Measurements from ENCODE around the gene C1orf146. TPM values are rescaled to one million over a fixed set of nuclear protein-coding genes. Genes with fewer than 3 reads are reported as not detected.
A peak's percentile ranks its signal among the peaks of the same experiment; 100 is the strongest.

C1orf146 gene
- total RNA-seq, 1 donor from 2014 or later, result not detected

GRCh38 chr1:92203105-92203504 lies 14.6 kb upstream of the C1orf146 start:
- no peak for DNase-seq (ENCODE audit: low read depth)
- TF ChIP-seq CTCF (IDR thresholded peaks at IDR 0.05; ENCODE audit: insufficient read depth, low read length, poor library complexity, severe bottlenecking), result no peak
- Histone ChIP-seq H3K4me3 (ENCODE audit: low read depth, low read length) (no peak overlapping the region), H3K27me3 (ENCODE audit: control insufficient read depth, insufficient read depth, low read length) (no peaks in the 10 kb centered on the region), H3K36me3 (ENCODE audit: control insufficient read depth, insufficient read depth, low read length) (no peaks in the 10 kb centered on the region)

GRCh38 chr1:92210701-92211100 lies 7.0 kb upstream of the C1orf146 start:
- Histone ChIP-seq H3K27me3 (ENCODE audit: control insufficient read depth, insufficient read depth, low read length) (no peaks in the 10 kb centered on the region), H3K36me3 (ENCODE audit: control insufficient read depth, insufficient read depth, low read length) (no peaks in the 10 kb centered on the region), H3K4me3 (ENCODE audit: low read depth, low read length) (no peak overlapping the region)
- no peak for TF ChIP-seq CTCF (IDR thresholded peaks at IDR 0.05; ENCODE audit: insufficient read depth, low read length, poor library complexity, severe bottlenecking)
- no peak for DNase-seq (ENCODE audit: low read depth)

GRCh38 chr1:92211166-92211565 lies 6.5 kb upstream of the C1orf146 start:
- DNase-seq (ENCODE audit: low read depth), result peak; percentile 14
- no peaks in the 10 kb centered on the region for H3K27me3 ChIP-seq (ENCODE audit: control insufficient read depth, insufficient read depth, low read length)
- H3K36me3 ChIP-seq (ENCODE audit: control insufficient read depth, insufficient read depth, low read length), result no peaks in the 10 kb centered on the region
- TF ChIP-seq CTCF (IDR thresholded peaks at IDR 0.05; ENCODE audit: insufficient read depth, low read length, poor library complexity, severe bottlenecking), result no peak
- no peak overlapping the region for H3K4me3 ChIP-seq (ENCODE audit: low read depth, low read length)

GRCh38 chr1:92218559-92218958 lies 844 bp downstream of the C1orf146 start:
- Histone ChIP-seq H3K4me3 (ENCODE audit: low read depth, low read length) (no peak overlapping the region), H3K27me3 (ENCODE audit: control insufficient read depth, insufficient read depth, low read length) (no peaks in the 10 kb centered on the region), H3K36me3 (ENCODE audit: control insufficient read depth, insufficient read depth, low read length) (no peaks in the 10 kb centered on the region)
- DNase-seq (ENCODE audit: low read depth), result no peak
- TF ChIP-seq CTCF (IDR thresholded peaks at IDR 0.05; ENCODE audit: insufficient read depth, low read length, poor library complexity, severe bottlenecking), result no peak

GRCh38 chr1:92219028-92219427 lies 1.3 kb downstream of the C1orf146 start:
- TF ChIP-seq CTCF (IDR thresholded peaks at IDR 0.05; ENCODE audit: insufficient read depth, low read length, poor library complexity, severe bottlenecking), result no peak

GRCh38 chr1:92228401-92228800 lies 10.7 kb downstream of the C1orf146 start:
- Histone ChIP-seq H3K27me3 (ENCODE audit: control insufficient read depth, insufficient read depth, low read length) (no peaks in the 10 kb centered on the region), H3K36me3 (ENCODE audit: control insufficient read depth, insufficient read depth, low read length) (no peaks in the 10 kb centered on the region), H3K4me3 (ENCODE audit: low read depth, low read length) (no peak overlapping the region)
- DNase-seq (ENCODE audit: low read depth), result no peak
- TF ChIP-seq CTCF (IDR thresholded peaks at IDR 0.05; ENCODE audit: insufficient read depth, low read length, poor library complexity, severe bottlenecking), result no peak

More at GRCh38 chr1:92219028-92219427, 1.3 kb downstream of the C1orf146 start:
- H3K4me3 ChIP-seq (ENCODE audit: low read depth, low read length), result no peak overlapping the region
- no peak for DNase-seq (ENCODE audit: low read depth)
- H3K27me3 ChIP-seq (ENCODE audit: control insufficient read depth, insufficient read depth, low read length), result no peaks in the 10 kb centered on the region
- no peaks in the 10 kb centered on the region for H3K36me3 ChIP-seq (ENCODE audit: control insufficient read depth, insufficient read depth, low read length)

Data from kidney epithelial cell (primary cell).